ENCODE results near the gene ANKFY1.

ANKFY1 gene

DNA sequence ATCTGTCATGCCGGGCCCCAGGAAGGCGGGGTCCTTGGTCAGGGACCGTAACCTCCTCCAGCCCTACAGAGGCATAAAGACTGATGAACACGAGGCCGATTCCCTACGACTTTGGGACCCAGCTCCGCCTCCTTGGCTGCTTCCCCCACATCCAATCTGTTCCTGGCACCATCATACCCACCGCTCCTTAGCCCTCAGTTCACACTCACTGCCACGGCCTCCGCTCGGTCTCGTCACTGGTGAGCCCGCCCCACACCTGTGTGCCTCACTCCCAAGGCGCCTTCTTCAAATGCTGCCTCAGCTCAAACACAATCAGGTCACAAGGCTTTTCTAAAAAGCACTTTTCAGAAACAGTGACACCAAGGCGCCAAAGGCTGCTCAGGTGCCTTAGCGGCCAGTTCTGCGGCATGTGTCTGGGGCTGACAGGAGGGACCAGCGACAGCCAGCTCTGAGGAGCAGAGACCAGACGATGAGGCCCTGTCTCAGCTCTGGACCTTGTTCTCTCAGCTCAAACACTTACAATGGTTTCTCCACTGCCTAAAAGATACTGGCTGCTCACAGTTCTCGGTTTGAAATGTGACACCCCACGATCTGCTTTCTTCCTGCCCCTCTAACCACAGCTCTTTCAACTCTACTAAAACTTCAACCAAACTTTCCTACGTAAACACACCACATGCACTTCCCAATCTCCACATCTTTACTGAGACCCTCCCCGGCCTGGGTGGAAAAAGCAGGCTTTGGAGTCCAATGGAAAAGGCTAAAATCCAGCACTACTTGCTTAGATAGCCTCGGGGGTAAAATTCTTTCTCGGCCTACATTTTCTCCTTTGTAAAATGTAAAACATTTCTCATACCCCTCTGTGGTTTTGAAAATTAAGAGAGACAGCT lies 87.6 kb downstream of the ANKFY1 start:
- no peak for DNase-seq

DNA sequence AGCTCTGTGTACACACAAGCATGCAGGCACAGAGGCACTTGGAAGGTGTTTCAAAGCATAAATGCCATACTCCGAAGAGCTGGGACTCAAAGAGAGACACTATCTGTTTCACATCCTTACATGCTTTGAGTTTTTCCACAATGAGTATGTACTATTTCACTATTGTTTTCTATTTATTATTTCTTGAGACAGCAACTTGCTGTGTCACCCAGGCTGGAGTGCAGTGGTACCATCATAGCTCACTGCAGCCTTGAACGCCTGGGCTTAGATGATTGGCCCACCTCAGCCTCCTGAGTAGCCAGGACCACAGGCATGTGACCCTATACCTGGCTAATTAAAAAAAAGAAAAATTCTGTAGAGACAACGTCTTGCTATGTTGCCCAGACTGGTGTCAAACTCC lies 89.2 kb downstream of the ANKFY1 start:
- DNase-seq, result no peak

DNA sequence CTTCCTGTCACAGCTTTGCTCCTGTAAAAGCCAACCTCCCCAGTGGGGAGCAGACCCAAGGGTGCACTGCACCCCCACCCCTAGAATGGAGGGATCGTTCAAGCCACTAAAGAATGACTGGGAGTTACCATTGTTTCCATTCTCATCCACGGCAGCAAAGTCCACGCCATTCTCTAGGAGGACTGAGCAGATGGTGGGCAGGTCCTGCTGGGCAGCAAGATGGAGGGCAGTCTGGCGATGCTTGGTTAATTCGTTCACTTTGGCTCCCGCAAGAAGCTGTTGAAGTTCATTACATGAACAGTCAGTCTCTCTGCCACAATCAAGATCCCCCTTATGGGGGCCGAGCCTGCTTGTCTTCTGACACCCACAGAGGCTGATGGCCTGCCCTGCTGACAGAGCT lies 90.0 kb downstream of the ANKFY1 start:
- no peak for DNase-seq

DNA sequence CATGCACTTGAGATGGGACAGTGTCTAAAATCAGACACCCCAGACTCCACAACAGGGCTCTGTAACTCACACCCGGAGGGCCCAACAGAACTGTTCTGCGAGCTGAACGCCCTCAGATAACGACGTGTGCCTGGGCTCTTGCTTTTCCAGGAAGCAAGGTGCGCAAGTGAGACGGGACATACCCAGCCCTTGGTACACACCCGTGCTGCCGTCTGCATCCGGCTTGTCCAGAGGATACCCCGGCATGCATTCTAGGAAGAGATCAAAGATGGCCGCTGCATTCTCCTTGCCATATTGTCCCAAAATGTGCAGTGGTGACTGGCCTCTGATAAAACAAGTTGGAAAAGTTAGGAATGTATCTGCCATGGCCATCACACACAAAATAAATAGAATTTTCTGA lies 91.4 kb downstream of the ANKFY1 start:
- DNase-seq, result no peak

DNA sequence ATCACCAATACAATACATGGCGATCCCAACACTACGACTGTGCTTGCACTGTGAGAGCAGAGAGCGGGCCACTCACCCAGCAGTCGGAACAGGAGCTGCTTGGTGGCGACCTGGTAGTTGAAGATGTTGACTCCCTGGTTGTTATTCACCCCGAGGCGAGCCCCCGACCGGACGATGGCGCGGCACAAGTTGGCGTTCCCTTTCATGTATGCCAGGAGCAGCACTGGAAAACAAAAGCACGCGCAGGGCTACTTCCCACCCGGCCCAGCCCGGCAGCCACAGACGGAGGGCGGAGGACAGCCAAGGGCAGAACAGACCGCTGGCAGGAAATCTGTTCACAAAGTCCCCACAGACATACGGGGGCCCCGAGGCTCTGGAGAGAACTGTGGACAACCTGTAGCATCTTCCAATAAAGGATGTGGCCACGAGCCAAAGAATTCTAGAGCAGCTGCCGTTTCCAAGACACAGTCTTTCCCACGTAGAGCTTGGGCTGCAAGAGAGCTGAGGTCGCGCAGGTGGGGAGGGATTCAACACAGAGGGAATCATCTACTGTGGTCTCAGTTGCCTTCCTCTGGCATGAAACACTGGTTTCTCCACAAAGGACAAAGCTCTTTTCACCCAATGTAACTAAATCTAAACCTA lies 93.0 kb downstream of the ANKFY1 start:
- no peak for DNase-seq

DNA sequence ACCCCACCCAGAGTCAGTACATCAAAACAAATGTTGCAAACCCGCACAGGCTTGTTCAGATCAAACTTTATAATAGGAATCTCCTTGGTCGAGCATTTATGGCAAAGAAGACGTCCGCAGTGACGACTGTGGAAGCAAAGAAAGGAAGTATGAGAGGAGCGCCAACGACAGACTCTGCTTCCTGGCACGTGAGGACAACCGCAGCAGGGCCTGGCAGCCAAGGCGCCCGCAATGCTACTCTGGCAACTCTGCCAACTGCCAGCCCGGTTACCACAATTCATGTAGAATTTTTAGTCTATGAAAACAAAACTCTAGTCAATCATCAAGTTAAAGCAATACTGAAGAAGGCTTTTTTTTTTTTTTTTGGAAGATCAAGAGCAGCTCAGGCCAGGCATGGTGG lies 96.0 kb downstream of the ANKFY1 start:
- no peak for DNase-seq

DNA sequence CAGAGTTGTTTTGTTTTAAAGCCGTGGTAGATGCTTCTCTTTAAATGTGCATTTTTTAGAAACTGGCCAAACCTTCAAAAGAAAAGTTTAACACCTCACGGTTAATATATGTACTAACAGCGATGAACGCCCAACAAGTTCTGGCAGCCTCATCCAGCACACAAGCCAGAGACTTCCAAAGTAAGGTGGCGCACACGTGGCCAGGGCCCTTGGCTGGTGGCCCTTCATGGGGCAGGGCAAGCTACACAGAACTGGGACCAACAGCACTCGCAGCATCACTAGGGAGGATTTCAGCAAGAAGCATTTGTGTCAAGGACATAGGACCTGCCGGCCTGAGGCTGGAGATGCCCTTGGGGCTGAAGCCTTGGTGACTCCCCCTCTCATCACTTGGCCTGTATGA lies 97.4 kb downstream of the ANKFY1 start:
- no peak for DNase-seq

DNA sequence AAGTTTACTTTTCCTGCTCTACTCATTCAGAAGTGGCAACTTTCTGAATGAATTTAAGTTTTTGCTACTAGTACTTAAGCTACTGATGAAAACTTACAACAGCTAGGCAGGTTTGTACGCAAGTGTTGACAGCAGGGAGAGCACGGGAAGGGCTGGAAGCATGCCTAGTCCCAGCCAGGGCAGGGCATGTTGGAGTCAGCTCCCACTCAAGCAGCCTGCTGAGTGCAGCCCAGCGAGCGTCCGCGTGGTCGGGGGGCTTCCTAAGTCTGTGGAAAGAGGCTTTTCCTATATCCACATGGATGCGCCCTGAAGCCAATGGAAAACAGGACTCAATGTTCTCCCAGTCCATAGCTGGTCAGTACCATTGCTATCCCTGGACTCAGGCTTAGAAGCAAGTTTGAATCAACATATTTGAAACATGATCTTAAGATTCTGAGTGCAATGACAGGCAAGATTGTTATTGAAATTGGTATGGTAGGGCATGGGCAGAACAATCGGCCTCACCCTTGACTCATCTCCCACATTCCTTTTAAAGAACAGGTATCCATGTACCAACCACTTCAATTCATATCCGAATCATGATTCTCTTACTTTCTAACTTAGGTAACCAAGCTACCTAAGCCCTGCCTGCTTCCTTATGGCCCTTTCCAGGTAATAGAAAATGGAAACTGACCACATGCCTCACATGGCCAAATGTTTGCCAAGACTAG lies 98.3 kb downstream of the ANKFY1 start:
- no peak for DNase-seq

DNA sequence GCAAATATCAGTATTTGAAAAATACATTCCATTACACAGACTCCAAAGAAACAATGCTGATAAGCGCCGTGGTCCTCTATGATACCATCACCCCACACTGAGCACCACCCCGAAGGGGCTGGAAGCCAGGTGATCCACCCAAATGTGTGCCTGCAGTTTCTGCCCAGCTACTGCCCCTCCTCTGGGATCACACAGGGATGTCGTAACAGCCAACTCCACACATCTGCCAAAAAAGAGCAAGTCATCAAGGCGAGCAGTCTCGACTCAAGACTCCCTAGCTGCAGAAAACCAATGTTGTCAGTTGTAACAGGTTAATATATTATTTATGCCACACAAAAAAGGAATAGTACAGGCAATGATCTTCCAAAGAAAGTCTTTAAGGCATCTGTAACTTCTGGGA lies 99.8 kb downstream of the ANKFY1 start:
- DNase-seq, result no peak

DNA sequence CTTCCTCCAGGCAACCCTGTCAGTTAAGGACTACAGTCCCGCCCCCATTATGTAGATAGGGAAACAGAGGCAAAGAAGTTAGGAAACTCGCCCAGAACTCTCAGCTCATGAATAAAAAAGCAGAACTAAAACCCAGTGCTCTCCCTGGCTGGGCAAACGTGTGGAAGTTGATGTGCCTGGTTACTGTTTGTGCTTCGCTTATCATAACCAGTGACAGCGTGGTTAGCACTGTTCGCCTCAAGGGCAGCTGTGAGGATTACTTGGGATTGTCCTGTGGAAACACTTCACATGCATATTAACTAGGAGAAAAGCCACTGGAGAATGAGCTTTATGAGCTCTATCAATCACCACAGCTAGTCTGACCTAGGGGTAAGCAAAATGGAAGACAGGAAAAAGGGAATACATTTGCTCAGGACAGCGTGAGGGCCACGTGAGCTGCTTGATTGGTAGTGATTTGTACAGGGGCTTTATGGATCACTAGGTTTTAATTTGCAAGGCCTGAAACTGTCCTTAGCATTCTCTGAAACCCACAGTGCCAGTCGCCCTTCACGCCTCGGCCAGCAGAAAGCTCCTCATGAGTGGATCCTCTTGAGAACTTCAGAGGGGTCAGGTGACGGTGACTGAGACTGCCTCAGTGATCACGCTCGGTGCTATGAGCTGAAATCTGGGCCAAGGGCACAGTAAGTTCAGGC lies 100.9 kb downstream of the ANKFY1 start:
- no peak for DNase-seq

DNA sequence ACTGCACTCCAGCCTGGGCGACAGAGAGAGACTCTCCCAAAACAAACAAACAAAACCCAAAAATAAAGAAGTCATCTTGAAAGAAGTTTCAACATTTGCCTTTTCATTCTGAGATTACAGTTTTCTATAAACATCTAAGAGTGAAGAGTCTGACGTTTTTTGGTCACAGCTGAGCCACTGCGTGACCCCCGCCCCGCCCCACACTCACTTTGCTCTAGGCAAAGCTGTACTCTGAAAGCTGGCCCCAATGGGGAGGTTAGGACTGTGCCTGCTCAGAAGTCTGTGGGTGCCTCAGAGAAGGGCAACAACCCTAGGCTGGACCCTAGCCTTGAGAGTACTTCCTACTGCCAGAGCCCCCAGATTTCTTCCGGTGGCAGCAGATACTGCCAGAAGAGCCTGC lies 101.5 kb downstream of the ANKFY1 start:
- no peak for DNase-seq

DNA sequence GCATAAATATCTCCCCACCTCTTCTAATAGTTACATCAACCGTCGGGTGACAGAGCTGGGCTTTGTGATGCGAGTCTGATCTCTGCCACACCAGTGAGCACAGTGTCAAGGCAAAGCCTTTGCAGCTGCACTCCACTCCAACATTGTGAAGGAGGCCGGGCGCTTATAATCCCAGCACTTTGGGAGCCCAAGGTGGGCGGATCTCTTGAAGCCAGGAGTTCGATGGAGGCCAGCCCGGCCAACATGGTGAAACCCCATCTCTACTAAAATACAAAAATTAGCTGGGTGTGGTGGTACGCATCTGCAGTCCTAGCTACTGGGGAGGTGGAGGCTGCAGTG lies 101.8 kb downstream of the ANKFY1 start:
- no peak for DNase-seq

DNA sequence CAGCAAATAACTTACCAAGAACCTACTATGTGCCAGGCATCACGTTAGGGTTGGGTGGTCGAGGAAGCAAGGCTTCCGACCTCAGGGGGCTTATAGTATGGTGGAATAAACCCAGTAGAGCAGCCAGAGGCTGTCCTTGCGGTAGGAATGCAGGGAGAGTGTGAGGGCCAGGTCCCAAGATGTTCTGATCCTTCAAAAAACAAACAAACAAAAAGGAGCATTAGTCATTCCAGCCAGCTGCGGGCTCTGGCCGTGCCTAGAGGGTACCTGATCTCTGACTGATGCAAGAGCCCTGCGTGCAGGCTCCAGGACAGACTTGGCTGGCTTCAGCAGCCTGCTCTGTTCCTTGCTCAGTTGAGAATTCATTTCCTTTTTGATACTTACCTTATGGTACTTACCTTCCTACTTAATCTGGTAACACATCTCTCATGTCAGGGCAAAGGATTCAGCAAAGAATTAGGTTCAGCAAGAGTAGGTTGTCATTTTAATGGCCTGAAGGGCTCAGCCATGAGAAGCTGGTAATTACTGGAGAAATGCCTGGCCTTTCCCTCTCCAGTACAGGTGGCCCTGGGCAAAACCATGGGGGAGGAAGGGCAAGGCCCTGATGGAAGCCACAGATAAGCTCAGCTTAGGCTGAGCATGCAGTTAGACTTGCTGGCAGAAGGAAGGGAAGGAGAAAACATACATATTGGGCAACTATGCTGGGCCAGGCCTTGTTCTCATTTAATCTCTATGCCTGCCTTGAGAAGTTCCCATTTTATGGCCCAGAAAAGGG lies 102.4 kb downstream of the ANKFY1 start:
- no peak for DNase-seq

DNA sequence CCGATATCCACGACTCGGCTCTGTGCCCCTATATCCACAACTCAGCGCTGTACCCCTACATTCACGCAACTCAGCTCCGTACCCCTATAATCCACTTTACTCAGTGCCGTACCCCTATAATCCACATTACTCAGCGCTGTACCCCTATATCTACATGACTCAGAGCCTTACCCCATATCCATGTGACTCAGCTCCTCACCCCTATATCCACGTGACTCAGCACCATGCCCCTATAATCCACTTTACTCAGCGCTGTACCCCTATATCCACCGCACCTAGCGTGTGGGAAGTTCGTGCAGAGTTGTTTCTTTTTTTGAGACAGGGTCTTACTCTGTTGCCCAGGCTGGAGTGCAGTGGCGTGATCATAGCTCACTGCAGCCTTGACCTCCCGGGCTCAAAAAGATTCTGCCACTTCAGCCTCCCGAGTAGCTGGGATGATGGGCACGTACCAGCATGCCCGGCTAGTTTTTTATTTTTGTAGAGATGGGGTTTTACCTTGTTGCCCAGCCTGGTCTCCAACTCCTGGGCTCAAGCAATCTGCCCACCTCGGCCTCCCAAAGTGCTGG lies 103.4 kb downstream of the ANKFY1 start:
- DNase-seq, result no peak

DNA sequence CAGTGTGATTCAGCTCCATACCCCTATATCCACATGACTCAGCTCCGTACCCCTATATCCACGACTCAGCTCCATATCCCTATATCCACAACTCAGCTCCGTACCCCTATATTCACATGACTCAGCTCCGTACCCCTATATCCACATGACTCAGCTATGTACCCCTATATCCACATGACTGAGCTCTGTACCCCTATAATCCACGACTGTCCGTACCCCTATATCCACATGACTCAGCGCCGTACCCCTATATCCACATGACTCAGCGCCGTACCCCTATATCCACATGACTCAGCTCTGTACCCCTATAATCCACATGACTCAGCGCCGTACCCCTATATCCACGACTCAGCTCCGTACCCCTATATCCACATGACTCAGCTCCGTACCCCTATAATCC lies 104.0 kb downstream of the ANKFY1 start:
- no peak for DNase-seq

DNA sequence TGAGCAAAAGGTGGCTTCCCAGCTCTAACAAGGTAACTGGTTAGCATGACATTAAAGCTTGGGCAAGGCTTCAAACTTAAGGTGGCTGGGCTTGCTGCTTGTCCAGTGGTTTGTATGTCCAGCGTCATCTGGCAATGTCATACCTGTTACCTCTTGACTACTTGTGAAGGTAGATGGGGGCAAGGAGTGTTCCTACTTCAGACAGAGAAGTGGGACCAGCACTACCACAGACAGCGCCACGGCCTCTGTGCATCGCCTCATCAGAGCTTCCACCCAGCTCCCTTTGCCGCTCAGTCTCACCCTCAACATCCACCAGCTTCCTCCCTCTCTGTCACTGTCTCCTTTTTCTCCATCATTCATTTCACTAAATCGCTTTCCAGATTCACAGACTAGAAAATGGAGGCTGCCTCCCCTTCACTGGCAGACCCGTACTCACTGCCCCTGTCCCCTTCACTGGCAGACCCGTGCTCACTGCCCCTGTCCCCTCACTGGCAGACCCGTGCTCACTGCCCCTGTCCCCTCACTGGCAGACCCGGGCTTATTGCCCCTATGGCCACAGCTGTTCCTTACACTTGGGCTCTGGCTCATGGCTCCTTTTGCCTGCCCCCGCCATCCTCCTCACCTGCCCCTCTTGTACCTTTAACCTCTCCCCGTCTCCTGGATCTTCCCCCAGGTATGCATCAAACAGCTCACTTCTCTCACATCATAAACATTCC lies 106.0 kb downstream of the ANKFY1 start:
- no peak for DNase-seq

DNA sequence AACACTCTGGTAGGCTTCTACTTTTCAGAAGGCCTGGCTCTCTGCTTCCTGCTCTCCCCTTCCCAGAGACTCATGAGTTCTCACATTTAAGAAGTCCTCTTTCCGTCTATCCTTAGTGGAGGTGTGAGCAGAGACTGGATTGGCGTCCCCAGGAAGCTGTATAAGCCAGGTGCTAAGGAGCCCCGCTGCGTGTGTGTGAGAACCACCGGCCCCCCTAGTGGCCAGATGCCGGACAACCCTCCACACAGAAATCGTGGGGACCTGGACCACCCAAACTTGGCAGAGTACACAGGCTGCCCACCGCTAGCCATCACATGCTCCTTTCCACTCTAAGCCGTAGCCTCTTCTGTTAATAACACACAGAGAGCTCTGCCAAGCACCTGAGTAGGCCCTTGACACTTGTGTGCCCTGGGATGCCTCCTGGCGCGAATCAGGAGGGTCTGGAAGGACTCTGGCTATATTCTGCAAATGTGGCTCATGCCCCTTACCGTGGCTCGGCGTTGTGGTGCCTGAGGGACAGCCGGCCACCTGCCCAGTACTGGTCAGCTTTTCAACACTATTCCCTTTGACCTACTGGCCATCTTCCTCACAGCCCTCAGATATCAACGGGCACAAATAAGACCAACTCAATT lies 106.9 kb downstream of the ANKFY1 start:
- no peak for DNase-seq

DNA sequence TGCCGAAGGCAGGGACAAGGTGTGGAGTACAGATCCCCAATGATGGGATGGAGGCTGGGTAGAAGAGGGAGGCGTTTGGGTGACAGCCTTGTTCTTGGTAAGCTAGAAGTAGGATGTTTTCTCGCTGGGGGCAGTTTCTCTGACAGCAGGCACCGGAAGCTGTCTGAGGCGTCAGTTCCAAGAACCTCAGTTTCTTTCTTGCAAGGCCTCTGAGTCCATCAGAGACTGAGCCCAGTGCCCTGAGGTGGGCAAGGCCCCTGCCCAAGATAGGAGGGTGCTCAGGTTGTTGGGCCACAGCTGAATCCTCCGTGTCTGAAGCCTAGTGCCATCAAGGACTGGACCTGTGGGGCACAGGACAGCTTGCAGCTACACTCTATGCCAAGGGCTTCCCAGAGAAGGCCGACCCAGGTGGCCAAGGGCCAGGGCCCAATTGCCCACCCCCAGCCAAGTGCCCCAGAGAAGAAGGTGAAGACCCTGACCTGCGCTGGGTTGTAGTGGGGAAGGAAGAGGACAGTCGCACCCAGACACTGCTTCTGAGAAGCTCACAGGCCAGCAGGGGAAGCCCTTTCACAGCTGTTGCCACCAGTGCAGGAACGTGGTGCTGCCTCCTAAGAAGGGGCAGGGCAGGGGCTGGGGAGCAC lies 107.7 kb downstream of the ANKFY1 start:
- DNase-seq, result no peak

DNA sequence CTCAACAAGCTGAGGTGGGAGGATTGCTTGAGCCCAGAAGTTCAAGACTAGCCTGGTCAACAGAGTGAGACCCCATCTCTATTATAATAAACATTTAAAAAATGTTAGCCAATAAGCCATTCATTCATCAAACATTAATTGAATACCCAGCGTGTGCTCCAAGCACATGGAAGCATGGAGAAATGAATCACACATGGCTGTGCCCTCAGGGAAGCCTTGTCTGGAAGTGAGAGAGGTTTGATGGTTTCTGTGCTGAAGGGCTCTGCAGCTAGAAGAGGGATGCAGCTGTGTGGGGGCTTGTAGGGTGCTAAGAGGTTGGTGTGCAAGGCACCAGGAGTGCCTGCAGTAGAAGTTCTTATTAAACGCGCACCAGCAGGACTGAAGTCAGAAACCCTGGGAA lies 109.6 kb downstream of the ANKFY1 start:
- no peak for DNase-seq

DNA sequence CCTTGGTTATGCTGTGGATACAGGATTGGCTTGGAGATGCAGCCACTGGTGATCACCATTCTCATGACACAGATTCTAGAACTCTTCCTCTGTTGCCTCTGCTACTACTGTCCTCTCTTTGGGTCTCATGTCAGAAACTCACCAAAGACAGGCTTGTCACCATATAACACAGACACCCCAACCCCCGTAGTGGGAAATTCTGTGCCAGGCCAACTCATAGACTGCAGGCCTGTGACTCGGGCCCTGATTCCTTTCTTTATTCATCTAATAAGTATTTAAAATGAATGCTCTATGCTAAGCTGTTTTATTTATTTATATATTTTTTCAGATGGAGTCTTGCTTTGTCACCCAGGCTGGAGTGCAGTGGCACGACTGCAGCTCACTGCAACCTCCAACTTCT lies 111.3 kb downstream of the ANKFY1 start:
- no peak for DNase-seq

DNA sequence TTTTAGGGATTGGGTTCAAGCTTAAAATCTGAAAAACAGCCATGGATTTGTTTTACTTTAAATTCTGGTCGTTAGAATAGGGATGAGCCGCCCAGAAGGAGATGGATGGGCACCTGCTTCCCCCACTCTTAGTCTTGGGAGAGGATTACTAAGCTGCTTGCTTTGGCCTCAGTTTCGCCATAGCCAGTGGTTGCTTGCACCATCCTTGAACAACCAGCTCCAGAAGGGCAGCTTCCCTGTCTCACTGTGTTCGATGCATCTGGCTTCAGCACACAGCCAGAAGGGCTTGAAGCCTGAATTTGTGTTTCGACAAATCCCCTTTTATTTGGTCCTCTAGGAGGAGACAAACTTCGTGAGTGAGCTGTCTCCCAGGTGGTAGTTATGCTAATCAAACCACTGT lies 113.7 kb downstream of the ANKFY1 start:
- DNase-seq, result no peak
